HFF-Myc (cell line): ENCODE measurements around the gene PRDM16.

Experiments used
- DNase-seq: peaks from one replicate; pipeline ENCODE4 v3.0.0-alpha.2; 2011; ENCODE audit warnings: low read depth; ENCODE audit errors: extremely low read depth
- H3K4me3 ChIP-seq: replicated peaks from 2 replicates; pipeline ENCODE4 v1.5.1; 2011; ENCODE audit warnings: low read depth, mild to moderate bottlenecking, control low read depth, low read length
- TF ChIP-seq, protein P1 (sequence below): IDR thresholded peaks from 2 replicates; pipeline ENCODE4 v1.5.1; 2012; ENCODE audit warnings: mild to moderate bottlenecking, low read depth, low read length, control low read depth; ENCODE audit errors: missing control alignments

The PRDM16 gene

DNA sequence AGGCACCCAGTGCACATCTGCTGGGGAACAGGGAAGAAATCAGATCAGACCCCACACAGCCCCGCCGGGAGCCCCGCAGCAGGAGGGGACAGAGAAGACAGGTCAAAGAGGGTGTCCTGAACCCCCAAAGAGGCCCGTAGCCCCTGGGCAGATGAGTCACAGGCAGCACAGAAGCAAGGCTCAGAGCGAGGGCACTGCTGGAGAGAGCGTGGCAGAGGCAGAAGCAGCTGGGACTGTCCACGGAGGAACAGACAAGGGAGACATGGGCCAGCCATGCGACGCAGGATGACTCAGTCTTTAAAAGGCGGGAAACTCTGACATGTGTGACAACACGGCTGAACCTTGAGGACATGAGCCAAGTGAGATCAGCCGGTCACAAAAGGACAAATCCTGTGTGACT lies 14.5 kb upstream of the PRDM16 start:
- no peak overlapping the region for H3K4me3 ChIP-seq
- TF ChIP-seq, protein P1, sequence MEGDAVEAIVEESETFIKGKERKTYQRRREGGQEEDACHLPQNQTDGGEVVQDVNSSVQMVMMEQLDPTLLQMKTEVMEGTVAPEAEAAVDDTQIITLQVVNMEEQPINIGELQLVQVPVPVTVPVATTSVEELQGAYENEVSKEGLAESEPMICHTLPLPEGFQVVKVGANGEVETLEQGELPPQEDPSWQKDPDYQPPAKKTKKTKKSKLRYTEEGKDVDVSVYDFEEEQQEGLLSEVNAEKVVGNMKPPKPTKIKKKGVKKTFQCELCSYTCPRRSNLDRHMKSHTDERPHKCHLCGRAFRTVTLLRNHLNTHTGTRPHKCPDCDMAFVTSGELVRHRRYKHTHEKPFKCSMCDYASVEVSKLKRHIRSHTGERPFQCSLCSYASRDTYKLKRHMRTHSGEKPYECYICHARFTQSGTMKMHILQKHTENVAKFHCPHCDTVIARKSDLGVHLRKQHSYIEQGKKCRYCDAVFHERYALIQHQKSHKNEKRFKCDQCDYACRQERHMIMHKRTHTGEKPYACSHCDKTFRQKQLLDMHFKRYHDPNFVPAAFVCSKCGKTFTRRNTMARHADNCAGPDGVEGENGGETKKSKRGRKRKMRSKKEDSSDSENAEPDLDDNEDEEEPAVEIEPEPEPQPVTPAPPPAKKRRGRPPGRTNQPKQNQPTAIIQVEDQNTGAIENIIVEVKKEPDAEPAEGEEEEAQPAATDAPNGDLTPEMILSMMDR = no peak
- no peak for DNase-seq

GRCh38 chr1:3055051-3055450 lies 14.0 kb upstream of the PRDM16 start:
- no peak for DNase-seq
- H3K4me3 ChIP-seq = no peak overlapping the region
- TF ChIP-seq, protein P1 = no peak

GRCh38 chr1:3056641-3057040 lies 12.4 kb upstream of the PRDM16 start:
- no peak for DNase-seq
- TF ChIP-seq, protein P1 = no peak
- H3K4me3 ChIP-seq = no peak overlapping the region

- TF ChIP-seq, protein P1 = no peak
- no peak for DNase-seq
- H3K4me3 ChIP-seq = no peak overlapping the region
Observed at GRCh38 chr1:3058263-3059030, 10.6 kb upstream of the PRDM16 start.

DNA sequence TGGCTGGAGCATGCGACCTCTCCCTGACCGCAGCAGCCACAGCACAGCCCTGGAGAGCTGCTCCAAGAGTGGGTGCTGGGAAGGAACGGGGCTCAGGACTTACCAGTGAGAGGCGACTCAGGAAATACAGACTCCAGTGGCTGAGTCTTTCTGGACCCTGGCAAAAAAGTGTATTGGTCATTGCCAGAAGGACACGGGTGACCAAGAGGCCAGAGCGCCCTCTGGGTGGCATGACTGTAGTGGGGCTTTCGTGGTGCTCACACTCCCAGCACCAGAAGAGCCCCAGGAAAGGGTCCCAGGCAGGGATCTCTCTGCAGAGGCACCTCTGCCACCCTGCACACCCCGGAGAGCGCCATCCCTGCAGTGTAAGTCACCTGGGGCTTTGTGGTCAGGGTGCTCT lies 8.9 kb upstream of the PRDM16 start:
- DNase-seq = no peak
- H3K4me3 ChIP-seq = no peak overlapping the region
- TF ChIP-seq, protein P1 = no peak

- no peak overlapping the region for H3K4me3 ChIP-seq
- TF ChIP-seq, protein P1 = no peak
- DNase-seq = no peak
Observed at GRCh38 chr1:3060601-3061551, 8.1 kb upstream of the PRDM16 start.
